Vagina (tissue), 2 donors: ENCODE measurements around the gene KCNA10.

Experiments used
- POLR2A ChIP-seq, 2 donors: fragments of 450-650 bp; IDR thresholded peaks; one replicate each; pipeline ENCODE4 v1.6.1; 2017; ENCODE audit warnings: antibody characterized with exemption in 2 of 2, mild to moderate bottlenecking in 2 of 2, moderate library complexity in 2 of 2
- TF ChIP-seq, protein P1 (sequence below), 3 experiments: fragments of 450-650 bp in 2 of 3; fragments of 200-600 bp in 1 of 3; sonication (generic) in 1 of 3; IDR thresholded peaks; one replicate each; pipeline ENCODE4 v1.5.1; 2017 to 2019; ENCODE audit warnings: antibody characterized with exemption in 3 of 3, mild to moderate bottlenecking in 2 of 3, moderate library complexity in 2 of 3

DNA sequence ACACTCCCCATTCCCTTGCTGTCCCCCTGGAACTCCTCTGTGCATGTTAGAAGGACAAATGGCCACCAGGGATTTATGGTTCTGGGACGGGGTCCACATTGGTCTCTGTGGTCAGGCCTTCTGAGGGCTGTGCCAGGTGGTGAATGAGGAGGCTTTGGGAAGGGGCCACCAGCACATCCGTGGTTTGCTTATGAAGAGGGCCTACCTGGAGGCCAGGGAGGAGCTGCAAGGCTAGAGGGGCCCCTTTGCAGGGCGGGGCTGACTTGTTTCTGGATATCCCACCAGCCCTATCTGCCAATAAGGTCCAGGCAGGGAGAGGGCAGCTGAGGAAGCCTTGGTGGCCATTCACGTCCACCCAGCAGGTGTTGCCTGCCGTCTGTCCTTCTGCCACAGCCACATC is 24.9 kb downstream of the KCNA10 start:
- TF ChIP-seq, protein P1, sequence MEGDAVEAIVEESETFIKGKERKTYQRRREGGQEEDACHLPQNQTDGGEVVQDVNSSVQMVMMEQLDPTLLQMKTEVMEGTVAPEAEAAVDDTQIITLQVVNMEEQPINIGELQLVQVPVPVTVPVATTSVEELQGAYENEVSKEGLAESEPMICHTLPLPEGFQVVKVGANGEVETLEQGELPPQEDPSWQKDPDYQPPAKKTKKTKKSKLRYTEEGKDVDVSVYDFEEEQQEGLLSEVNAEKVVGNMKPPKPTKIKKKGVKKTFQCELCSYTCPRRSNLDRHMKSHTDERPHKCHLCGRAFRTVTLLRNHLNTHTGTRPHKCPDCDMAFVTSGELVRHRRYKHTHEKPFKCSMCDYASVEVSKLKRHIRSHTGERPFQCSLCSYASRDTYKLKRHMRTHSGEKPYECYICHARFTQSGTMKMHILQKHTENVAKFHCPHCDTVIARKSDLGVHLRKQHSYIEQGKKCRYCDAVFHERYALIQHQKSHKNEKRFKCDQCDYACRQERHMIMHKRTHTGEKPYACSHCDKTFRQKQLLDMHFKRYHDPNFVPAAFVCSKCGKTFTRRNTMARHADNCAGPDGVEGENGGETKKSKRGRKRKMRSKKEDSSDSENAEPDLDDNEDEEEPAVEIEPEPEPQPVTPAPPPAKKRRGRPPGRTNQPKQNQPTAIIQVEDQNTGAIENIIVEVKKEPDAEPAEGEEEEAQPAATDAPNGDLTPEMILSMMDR (IDR thresholded peaks at IDR 0.05) = no peak
- TF ChIP-seq POLR2A (IDR thresholded peaks at IDR 0.05) = no peak
